Stimulated activated CD8-positive, alpha-beta memory T cell treated with anti-CD3 and anti-CD28 coated beads, Interleukin-15, amount 100 ng/mL, for 48 hours (primary cell): Measurements from ENCODE around the gene MFAP5.

Experiments
- DNase-seq, 2 donors: peaks; one replicate each; pipeline ENCODE4 v3.0.0-alpha.2; 2020; ENCODE audit warnings: low read depth in 2 of 2

The MFAP5 gene, protein sequence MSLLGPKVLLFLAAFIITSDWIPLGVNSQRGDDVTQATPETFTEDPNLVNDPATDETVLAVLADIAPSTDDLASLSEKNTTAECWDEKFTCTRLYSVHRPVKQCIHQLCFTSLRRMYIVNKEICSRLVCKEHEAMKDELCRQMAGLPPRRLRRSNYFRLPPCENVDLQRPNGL

DNA sequence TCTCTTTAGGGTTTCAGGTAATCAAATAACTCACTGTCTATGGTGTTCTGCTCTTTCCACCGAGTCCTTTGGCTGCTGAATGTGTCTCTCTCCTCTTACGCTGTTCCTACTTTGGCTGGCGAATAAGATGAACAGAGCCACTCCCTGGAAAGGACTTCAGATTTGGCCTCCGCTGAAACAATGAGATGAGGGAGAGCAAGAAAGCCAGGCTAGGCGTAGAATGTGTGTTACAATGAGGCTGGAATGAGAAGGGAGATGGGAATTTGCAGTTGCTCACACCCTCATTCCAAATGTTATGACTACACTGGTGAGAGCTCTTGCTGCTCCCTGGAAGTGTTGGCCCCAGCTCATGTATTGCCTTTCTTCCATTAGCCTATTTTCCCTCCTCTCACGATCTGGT is at the start of gene MFAP5:
TSS of gene MFAP5 (minus strand) at position 234 of the 400 bp plus-strand sequence. CDS start 722 bp downstream, outside the sequence.
- DNase-seq, result no peak

DNA sequence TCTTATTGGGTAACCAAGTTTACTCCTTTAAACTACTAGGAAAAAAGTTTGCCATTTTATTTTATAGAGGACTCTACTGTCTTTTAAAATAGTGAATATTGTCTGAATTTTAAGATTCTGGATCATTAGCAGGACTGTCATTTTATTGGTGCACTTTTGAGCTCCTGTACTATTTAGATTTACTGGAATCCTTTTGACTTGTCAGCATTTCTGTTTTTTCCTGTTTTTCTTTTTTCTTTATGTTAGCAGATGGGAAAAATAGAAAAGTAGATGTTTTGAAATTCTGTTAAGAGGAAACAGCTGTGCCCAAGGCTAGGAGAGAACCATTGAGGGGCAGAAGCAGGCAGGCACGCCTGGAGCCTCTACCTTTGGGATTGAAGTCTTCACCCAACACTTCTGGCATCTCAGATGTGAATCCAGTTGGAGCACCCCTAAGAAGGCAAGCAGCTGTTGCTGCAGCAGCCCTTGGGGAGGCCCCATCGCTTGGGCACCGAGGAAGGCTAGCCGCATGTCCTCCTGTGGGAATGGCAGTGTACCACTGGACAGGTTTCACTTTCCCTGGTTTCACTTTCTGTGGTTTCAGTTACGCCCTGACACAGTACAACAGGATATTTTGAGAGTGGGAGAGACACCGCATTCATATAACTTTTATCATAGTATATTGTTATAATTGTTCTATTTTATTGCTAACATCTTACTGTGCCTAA is 46.7 kb upstream of the MFAP5 start:
- no peak for DNase-seq

DNA sequence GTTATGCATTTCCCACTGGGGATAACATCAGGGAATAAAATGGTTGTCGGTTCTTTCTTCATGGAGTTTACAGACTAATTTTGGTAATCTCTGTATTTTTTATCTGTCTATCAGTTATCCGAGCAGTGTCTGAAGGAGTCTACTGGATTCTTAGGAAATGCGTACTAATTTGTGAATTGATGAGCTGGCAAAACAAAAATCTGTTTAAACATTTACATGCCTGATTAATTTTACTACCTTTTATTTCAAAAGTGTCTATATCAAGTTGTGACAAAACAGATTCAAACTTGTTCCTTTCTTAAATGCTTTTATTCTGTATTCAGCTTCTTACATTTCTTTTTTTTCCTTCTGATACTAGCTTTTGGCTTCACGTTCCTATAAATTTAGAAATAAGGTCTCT is 39.5 kb upstream of the MFAP5 start:
- DNase-seq, result no peak

DNA sequence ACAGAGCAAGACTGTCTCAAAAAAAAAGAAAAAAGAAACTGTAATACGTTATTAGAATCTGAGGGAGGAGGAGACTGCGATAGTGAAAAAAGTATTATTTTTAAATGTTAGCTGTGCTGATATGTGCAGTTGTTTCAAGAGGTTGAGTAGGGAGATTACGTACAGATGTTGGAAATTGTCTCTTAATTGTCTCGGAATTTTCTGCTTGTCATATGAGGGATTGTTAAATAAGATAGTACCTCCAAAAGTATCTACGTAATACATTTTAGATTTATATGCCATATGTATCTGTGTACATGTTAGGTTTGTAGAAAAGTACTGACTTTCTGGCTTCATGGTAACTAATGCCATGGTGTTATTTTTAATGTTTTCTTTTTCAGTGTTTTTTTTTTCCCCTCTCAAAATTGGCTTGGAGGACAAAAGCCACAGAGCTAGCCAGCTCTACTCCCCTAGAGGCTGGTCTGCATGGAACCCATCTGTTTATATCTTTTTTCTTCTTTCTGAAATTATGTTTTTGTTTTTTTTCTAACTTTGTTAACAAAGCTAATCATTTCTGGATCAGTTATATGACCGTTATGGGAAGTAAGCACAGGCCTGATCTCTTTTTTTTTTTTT is 38.5 kb upstream of the MFAP5 start:
- no peak for DNase-seq

DNA sequence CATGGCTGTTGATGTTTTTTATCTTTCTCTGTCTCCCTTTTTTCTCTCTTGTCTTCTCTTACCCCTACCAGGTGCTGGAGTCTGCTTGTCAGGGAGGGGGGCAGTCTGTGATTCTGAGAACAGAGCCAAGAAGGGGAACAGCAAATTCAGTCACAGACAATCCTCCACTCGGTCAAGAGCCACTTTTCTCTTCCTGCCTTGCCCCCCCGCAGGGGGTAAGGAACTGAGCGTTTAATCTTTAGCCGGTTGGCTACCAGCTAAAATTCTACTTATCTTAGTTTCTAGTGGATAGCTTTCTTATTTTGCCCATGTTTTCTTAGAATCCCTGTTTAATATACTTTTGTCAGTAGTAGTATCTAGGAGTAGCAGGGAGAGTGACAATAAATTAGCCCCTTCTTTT is 37.1 kb upstream of the MFAP5 start:
- DNase-seq, result no peak

DNA sequence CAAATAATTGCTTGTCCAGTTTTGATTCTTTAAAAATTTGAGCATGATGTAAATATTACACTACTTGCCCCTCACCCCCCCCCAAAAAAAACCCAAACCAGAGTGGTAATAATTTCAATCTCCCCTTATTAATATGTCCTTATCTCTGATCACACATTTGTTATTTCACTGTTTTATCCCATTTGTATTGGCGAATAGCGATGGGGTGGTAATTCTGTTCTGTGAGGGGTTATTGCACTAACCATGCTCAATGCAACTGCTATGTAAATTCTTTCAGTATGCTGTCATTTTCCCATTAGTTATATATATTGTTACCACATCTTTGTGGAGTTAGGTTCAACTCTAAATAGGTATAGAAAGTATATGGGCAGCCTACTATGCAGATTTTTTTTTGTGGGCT is 36.3 kb upstream of the MFAP5 start:
- DNase-seq, result no peak

DNA sequence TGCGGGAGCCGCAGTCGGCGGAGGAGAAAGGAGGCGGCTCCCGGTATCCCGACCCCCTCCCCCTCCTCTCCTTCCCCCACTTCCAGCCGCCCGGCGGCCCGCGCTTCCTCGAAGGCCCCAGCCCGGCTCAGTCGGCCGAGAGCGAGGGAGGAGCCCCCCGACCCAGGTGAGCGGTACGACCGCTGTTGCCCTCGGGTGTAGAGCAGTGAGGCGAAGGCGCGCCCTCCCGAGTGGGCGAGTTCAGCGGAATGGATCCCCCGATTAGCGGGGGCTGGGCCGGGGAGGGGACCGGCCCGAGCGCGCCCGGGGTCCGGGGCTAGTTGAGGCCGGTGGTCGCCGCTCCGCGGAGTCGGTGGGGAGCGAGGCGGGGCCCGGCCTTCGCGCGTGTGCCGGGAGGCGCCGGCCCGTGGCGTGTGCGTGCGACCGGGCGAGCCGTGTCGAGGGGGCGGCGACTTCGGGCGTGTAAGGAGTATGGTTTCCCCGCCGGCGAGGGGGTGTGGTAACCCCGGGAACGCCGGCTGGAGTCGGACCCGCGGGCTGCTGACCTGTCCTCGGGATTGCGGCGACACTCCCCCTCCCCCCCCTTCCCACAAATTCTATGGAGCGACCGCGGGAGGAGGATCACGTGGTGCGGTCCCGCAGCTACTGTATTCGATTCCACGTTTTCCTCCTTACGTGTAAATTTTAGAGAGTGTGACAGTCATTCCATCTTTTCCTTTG is 35.7 kb upstream of the MFAP5 start:
- peak; percentile 4 to 7 for DNase-seq

DNA sequence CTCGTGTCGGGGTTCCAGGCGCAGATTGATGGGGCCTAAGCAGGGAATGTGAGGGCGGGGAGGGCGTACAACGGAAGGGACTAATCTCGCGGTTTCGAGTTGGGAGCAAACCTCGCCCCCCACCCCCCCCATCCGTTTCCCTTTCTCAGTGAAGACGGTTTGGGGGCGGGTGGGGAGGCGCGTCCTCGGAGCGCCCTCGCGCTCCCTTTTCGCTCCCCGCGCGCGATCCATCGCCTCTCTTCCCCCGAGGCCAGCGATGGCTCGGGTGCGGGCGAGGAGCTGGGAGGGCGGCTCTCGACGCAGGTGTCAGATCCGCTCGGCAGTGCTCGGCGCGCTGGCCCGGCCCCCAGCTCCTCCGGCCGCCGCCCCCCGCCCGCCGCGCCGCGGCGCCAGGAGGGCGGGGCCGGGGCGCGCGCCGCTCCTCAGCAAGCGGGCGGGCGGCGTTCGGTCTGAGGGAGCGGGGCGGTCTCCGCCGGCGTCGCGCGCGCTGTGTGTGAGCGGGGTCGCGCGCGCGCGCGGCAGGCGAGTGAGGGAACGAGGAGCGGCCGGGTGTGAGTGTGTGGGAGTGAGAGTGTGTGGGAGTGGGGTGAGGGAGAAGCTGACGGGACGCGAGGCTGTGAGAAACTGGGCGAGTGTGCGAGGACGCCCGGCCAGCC is 35.0 kb upstream of the MFAP5 start, which contains the start of gene RIMKLB:
TSS of gene RIMKLB (plus strand) at position 516 of the 656 bp plus-strand sequence. CDS start 15,876 bp downstream, outside the sequence.
- DNase-seq, result peak; percentile 56 to 63

DNA sequence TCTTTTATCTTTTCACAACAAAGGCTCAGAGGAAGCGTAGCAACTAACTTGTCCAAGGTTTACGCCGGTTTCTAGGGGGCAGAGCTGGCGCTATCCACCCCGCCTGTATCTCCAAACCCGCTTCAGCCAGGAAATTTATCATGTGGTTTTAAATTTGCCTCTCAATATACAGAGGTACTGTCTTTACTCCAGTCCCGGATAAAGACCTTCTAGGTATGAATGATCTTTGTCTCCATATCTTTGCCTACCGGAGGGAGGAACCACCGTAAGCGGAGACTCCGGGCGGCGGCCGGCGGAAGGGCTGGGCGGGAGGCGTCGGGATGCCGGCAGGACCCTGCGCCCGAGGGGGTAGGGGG is 34.5 kb upstream of the MFAP5 start:
- no peak for DNase-seq

DNA sequence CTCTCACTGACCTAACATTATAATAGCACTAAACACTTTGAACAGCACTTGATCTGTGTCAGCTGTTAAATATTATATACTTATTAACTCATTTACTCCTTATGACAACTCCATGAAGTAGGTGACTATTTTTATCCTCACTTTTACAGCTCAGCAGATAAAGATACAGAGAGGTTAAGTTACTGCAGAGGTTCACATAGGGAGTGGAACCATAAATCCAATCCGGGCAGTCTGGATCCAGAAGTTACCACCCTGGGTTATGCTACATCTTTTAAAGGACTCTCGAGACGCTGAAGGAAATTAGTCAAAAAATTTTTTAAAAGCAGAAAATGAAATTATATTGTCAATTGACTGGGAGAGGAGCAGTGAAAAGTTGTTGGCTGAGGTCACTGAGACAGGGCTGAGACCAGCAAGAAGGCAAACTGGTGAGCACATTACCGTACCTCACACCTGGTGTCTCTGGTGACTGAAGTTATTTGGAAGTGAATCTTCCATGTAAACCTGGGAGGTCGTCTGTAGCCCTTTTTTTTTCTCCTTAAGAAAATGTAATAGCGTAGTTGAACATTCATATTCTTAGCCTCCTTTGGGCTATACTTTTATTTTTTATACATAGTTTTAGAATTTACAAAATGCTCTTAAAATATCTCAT is 33.9 kb upstream of the MFAP5 start:
- DNase-seq, result no peak

DNA sequence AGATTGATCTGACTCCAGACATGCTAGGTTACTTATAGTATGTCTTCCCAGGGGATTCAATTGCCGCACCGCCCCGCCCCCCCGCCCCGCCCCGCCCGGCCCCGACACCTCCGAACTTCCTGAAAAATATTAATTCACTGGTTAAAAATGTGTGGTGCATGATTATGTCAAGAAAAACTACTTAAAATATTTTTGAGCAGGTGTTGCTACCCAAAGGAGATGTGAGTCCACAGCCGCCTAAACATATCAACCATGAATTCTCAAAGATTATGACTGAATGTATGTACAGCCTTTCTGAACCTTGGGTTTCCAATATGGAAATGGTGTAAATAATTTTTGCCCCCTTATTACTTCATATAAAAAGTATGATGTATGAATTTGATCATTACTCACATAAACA is 32.5 kb upstream of the MFAP5 start:
- DNase-seq, result no peak

DNA sequence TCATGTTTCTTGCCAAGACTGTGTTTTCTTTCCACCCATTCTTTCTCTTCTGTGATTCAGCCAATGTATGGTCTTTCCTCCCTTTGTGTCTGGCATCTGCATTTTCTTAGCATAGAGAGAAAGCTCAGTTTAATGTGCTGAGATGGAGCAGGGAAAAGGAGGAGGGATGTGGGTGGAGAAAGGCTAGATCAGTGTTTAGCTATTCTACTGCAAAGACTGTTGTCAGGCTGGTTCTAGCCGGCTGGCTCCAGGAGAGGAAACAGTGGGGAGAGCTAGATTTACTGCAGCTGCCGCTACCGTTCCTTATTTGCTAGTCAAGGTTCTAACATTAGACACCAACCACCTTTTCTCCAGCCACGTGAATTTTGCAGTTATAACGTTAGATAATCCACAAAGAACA is 29.9 kb upstream of the MFAP5 start:
- no peak for DNase-seq

DNA sequence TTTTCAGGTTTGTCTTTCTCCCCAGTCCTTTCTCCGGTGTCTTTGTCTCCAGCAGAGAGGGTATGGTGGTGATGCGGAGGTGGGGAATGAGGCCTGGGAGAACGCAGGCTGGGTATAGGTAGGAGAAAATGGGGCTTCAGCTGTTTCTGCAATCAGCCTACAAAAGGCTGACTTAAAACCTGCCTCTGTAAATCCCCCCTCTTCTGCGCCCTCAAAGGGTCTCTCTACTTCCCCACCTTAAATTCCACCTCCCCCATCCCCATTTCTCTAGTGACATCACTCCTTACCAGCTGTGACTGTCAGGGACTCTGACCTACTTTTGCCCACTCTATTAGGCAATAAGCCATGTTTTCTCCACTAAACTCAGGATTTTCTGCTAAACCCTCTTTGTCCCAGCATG is 27.1 kb upstream of the MFAP5 start:
- DNase-seq, result no peak

DNA sequence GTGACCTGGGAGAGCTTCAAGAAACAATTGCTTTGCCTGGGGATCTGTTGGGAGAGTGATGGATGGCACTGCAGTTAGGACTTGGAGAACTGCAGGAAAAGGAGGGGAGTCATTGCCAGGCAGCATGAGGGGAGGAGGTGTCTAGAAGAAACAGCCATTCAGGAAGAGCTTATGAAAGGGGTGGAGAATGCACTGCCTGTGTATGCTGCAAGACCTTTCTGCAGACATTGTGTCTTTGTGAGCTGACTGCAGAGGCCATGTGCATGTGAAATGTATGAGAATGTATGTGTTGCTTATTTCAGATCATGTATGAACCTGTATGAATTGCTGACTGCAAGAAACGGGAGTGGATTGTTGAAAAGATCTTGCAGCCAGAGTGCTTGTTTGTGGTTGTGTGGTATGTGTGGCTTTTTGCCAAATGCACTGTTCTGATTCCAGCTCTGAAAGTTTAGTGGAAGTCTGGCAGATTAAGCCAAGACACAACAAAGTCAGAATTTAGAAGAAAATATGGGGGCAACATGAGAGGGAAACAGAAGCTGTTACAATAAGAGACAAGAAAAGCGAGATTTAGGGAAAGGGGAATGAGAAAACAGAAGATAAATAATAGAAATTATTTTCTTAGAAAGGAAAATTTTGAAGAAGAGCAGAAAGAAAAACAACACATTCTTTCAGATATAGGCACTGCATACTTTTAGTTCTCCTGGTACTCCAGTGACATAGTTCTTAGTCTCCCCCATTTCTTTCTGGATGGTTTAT is 25.4 kb upstream of the MFAP5 start:
- no peak for DNase-seq

DNA sequence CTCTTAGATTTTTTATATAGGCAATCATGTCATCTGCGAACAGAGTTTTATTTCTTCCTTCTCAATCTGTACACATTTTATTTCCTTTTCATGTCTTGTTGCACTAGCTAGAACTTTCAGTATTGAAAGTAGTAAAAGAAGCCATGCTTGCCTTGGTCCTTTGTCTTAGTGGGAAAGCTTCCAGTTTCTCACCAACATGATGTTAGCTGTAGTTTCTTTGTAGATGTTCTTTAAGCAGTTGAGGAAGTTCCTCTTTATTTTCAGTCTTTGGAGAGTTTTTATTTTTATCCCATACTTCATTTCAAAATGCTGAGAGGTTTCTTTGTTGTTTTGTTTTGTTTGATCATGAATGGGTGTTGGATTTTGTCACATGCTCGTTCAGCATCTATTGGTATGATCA is 22.4 kb upstream of the MFAP5 start:
- DNase-seq, result no peak

DNA sequence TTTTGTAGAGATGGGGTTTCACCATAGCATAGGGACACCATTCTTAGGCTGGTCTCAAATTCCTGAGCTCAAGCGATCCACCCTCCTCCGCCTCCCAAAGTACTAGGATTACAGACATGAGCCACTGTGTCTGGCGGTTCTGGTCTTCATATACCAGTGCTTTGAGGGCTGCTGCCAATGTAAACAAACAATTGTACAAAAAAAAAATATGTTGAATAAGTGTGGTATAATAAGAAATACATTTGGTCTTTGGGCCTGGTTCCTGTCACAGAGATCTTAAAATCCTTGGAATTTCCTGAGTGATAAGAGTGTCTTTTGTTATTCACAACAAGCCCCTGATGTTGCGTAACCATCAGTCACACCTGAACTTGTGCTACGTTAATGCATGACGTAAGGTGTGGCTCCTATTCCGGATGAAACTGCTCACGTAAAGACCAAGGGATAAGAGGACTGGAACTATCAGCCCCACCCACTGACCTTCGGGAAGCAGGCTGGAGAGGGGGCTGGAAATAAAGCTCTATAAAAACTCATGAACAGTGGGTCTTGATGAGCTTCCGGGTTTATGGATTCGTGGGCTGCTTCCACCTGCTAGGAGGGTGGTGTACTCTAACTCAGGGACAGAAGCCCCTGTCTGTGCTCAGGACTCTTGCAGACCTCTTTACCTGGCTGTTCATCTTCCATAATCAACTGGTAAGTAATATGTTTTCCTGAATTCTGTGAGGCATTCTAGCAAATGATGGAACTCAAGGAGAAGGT is 18.7 kb upstream of the MFAP5 start:
- no peak for DNase-seq

DNA sequence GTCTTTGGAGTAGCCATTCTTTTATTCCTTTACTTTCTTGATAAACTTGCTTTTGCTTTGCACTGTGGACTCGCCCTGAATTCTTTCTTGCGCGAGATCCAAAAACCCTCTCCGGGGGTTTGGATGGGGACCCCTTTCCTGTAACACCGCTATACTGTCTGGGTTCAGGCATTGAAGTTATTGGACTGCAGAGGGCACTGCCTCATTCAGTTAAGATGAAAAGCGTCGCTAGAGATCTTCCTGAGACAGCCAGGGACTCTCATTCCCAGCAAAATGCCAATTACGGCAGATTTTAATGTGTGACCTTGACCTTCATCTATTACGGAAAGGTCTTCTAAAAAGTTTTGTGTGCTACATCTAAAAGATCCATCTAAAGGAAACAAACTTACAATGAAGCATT is 17.9 kb upstream of the MFAP5 start:
- no peak for DNase-seq

DNA sequence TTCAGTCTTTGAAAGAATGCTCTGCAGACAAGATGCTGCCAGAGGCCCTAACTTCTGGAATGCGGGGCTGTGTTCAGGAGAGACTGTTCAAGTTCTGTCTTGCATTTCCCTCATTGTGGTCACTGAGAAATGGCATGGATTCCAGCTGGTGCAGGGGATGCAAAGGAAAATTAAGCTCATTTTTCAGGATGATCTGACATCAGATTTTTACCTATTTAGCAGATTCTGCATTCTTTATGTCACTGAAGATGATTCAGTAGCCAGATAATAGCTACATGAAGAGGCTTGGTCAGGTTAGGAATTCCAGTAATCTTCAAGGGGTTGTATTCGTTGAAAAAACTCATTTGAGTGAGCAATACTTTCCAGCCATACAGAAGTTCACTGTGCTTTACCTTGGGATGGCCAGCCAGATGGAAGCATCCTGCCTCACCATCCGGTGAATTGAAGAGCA is 16.1 kb upstream of the MFAP5 start:
- no peak for DNase-seq

DNA sequence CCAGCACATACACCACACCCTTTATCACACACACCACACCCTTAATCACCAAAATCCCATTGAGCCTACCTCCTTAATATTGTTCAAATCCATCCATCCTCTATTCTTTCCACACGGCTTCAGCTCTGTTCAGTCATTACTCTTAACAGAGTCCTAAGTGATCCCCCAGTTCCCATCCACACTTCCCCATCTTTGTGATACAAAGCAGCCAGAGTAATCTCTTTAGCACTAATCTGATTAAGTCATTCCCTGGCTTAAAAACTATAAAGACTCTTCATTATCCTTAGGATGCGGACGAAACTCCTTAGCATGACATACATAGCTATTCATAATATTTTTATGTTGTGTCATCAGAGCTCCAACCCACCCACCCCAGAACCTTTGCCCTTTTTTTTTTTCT is 14.7 kb upstream of the MFAP5 start:
- DNase-seq, result no peak

DNA sequence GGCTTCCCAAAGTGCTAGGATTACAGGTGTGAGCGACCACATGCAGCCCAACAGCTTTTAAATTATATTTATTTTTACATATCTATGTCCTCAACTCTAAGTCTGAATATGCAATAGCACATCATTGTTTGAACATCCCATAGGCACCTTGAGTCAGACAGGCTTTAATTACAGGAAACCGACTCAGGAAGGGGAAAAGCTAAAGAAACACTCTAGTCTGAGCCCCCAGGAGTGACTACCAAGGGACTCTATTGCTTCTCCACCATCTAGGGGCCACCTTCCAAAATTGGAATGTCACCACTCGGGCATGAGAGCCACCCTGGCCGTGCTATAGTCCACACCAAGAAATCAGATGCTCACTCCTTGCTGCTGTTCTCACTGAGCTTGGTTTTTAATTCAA is 14.0 kb upstream of the MFAP5 start:
- DNase-seq, result no peak
